Cardiac muscle cell (in vitro differentiated cells and primary cell): Measurements from ENCODE around the gene MAMLD1. TPM values are rescaled to one million over a fixed set of nuclear protein-coding genes. Genes with fewer than 3 reads are reported as not detected.
"Not testable (repeated sequence)": the region's sequence is repeated elsewhere in the genome, so short reads cannot be mapped to it uniquely, and the experiment has no call there.

ENCODE experiments used
- DNase-seq, 2 donors: peaks; one replicate each; pipeline versions ENCODE4 v3.0.0 to v3.0.0-alpha.2; 2010 to 2017; ENCODE audit warnings: low read depth in 1 of 2, low spot score in 1 of 2
- H3K27ac ChIP-seq: fragments of 200-600 bp; sonication (generic); 2 replicates; pipeline ENCODE4 v1.5.1; 2016
- H3K27me3 ChIP-seq: fragments of 200-600 bp; sonication (generic); 2 replicates; pipeline ENCODE4 v1.6.0; 2016; ENCODE audit warnings: control low read depth
- H3K36me3 ChIP-seq: fragments of 200-600 bp; sonication (generic); 2 replicates; pipeline ENCODE4 v1.5.1; 2016; ENCODE audit warnings: control low read depth
- H3K4me1 ChIP-seq: fragments of 200-600 bp; sonication (generic); 2 replicates; pipeline ENCODE4 v1.8.1; 2017; ENCODE audit warnings: low read depth, mild to moderate bottlenecking, mixed run types
- H3K4me3 ChIP-seq: fragments of 200-600 bp; sonication (generic); 2 replicates; pipeline ENCODE4 v1.5.1; 2016; ENCODE audit warnings: mild to moderate bottlenecking
- H3K9me3 ChIP-seq: fragments of 200-600 bp; sonication (generic); 2 replicates; pipeline ENCODE4 v1.5.1; 2017; ENCODE audit warnings: low read depth, mild to moderate bottlenecking, control low read depth
- polyA plus RNA-seq: library from polyadenylated mRNA; unstranded; fragments of >200 nt; fragmentation: Nextera tagmentation; extraction: Ambion mirVana; gene quantifications from 2 replicates; pipeline ENCODE4 v1.2.1, GENCODE V29; 2016
- total RNA-seq: library from RNA; depleted of rRNA; stranded (reverse); fragments of >200 nt; gene quantifications from 2 replicates; pipeline ENCODE4 v1.2.3, GENCODE V29; 2016
- TF ChIP-seq, protein P1 (sequence below): IDR thresholded peaks from 2 replicates; pipeline ENCODE4 v1.5.1; 2012; ENCODE audit warnings: low read depth, mild to moderate bottlenecking, low read length

MAMLD1 gene
- total and polyA plus RNA-seq, 2 experiments from 2014 or later, result 0.15 to 0.48 TPM

DNA sequence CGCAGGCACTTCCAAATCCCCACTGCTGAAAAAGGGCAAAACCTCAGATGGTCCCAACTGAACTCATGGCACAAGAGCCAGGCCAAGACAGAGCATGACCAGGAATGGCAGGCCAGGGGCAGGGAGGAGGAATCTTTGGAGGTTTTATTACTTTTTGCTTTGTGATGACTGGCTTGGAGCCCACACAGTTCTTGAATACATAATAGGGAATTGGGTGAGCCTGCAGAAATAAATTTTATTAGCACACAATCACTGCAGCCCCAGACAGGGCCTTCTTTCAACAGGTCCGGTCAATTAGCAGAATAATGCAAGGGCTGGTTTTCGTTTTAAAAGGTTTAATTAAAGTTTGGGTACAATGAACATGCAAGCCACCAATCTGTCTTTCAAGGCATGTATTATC, 23.4 kb upstream of the MAMLD1 start:
- Histone ChIP-seq H3K9me3 (no peaks in the 10 kb centered on the region), H3K36me3 (no peaks in the 10 kb centered on the region), H3K4me1 (no peaks in the 10 kb centered on the region), H3K27me3 (peaks cover 5% of the 10 kb centered on the region), H3K27ac (no peak overlapping the region), H3K4me3 (no peak overlapping the region)
- TF ChIP-seq, protein P1, sequence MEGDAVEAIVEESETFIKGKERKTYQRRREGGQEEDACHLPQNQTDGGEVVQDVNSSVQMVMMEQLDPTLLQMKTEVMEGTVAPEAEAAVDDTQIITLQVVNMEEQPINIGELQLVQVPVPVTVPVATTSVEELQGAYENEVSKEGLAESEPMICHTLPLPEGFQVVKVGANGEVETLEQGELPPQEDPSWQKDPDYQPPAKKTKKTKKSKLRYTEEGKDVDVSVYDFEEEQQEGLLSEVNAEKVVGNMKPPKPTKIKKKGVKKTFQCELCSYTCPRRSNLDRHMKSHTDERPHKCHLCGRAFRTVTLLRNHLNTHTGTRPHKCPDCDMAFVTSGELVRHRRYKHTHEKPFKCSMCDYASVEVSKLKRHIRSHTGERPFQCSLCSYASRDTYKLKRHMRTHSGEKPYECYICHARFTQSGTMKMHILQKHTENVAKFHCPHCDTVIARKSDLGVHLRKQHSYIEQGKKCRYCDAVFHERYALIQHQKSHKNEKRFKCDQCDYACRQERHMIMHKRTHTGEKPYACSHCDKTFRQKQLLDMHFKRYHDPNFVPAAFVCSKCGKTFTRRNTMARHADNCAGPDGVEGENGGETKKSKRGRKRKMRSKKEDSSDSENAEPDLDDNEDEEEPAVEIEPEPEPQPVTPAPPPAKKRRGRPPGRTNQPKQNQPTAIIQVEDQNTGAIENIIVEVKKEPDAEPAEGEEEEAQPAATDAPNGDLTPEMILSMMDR, result no peak
- DNase-seq, result no peak

DNA sequence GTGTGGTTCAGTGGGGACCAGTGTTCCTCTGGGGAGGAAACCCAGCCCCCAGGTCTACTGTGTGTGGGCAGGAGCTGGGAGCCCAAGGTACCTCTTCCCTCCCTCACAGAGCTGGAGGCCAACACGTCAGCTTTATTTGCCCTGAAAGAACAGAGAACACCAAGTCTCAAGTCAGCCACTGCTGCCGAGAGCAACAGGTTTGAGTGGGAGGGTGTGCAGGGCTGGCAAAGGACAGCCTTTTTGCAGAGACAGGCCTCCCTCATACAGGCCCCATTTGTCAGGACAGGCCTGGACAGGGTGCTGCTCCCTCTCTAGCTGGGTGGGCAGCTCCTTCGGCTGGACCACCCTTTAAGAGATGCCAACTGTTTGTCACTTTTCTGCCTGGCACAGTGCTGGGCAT, 22.8 kb upstream of the MAMLD1 start:
- DNase-seq, H3K27ac ChIP-seq, H3K36me3 ChIP-seq, H3K9me3 ChIP-seq, H3K4me1 ChIP-seq, H3K27me3 ChIP-seq, H3K4me3 ChIP-seq: not testable (repeated sequence)

DNA sequence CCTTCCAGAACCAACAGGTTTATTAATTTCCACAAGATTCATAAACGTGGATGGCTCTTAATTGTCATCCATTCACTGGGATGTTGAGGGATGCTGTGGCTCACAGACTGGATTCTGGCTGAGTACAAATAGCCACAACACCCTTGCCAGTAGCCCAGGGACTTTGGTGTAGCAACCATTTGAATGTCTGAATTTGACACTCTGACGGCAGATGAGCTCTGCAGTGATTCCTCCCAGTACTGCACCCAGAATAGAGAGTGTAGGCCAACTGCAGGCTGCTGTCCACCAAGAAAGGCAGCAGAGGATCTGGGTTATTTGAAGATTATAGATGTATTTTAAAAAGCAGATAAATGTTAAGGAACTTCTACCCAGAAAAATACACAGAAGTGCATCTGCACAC, 15.6 kb upstream of the MAMLD1 start:
- Histone ChIP-seq H3K36me3 (no peaks in the 10 kb centered on the region), H3K4me1 (no peaks in the 10 kb centered on the region), H3K27ac (no peak overlapping the region), H3K4me3 (no peak overlapping the region), H3K27me3 (no peaks in the 10 kb centered on the region), H3K9me3 (no peaks in the 10 kb centered on the region)
- no peak for DNase-seq
- TF ChIP-seq, protein P1, result no peak

DNA sequence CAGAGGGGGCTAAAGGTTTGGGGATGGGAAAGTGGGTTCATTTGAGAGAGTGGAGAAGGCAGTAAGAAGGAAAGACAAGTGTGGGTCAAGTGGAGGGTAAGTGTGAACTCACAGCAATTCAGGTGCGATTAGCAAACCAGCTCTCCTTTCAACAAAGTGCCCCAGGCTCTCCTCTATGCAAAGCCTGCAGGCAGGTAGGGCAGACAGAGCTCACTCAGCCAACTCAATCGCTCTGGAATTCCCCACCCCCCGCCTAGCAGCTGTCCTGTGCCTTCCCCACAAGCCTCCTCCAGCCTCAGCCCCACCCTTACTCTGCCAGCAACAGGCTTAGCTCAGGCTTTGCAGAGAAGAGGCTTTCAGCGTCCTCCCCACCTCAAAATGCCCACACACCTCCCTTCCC, 14.8 kb upstream of the MAMLD1 start:
- Histone ChIP-seq H3K27me3 (no peaks in the 10 kb centered on the region), H3K9me3 (no peaks in the 10 kb centered on the region), H3K4me1 (no peaks in the 10 kb centered on the region), H3K4me3 (no peak overlapping the region), H3K36me3 (no peaks in the 10 kb centered on the region), H3K27ac (no peak overlapping the region)
- TF ChIP-seq, protein P1, result no peak
- no peak for DNase-seq

DNA sequence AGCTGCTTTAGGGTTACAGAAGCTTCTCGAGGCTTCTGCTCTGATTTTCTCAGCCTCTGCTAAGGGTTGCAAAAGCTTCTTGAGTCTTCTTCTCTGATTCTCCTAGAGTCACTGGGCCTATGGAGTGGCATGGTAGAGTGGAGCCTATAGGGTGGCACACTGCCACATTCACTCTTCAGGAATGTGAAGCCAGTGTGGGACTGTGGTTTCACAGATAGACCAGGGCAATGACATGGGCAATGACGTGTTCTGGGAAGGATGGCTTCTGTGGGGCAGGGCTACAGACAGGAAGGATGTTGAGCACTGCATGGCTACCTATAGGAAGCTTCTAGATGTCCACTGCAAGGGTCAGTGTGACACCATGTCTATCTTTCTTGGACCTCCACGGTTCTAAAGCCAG, 11.0 kb upstream of the MAMLD1 start:
- H3K4me3 ChIP-seq, result no peak overlapping the region

DNA sequence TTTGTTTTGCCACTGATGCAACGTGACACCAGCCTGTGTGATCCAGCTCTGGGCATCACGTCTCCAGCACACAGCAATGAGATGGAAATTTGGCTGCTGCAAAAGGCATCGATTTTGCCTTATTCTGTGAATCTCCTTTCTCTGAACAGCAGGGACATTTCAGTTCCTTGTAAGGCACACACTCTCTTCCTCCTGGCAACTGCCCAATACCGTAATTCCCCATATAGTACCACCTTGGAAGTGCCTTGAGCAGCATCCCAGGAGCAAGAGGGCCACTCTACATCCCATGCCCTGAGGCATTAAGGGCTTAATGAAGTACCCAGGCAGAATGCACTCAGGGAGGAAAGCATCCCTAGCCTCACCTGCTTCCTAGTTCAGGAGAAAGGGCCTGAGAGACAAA, 10.5 kb upstream of the MAMLD1 start:
- Histone ChIP-seq H3K27ac (no peak overlapping the region), H3K36me3 (no peaks in the 10 kb centered on the region), H3K27me3 (peaks cover 12% of the 10 kb centered on the region), H3K9me3 (no peaks in the 10 kb centered on the region), H3K4me3 (no peak overlapping the region), H3K4me1 (no peaks in the 10 kb centered on the region)
- TF ChIP-seq, protein P1, result no peak
- DNase-seq, result peak in 1 of 2 donors; percentile 57

More for the DNA sequence above, 11.0 kb upstream of the MAMLD1 start:
- peak in 1 of 2 donors; percentile 21 for DNase-seq
- TF ChIP-seq, protein P1, result no peak
- Histone ChIP-seq H3K36me3 (no peaks in the 10 kb centered on the region), H3K4me1 (no peaks in the 10 kb centered on the region), H3K27ac (no peak overlapping the region), H3K9me3 (no peaks in the 10 kb centered on the region), H3K27me3 (peaks cover 11% of the 10 kb centered on the region)
